GM19023 (cell line): ENCODE measurements around the gene PIGQ.

Source experiments
- ATAC-seq: cut with Tn5 transposase; IDR thresholded peaks from one replicate; pipeline ENCODE4 v1.9.1; 2021; ENCODE audit warnings: mild to moderate bottlenecking, moderate library complexity; ENCODE audit not compliant: unreplicated experiment

The PIGQ gene

DNA sequence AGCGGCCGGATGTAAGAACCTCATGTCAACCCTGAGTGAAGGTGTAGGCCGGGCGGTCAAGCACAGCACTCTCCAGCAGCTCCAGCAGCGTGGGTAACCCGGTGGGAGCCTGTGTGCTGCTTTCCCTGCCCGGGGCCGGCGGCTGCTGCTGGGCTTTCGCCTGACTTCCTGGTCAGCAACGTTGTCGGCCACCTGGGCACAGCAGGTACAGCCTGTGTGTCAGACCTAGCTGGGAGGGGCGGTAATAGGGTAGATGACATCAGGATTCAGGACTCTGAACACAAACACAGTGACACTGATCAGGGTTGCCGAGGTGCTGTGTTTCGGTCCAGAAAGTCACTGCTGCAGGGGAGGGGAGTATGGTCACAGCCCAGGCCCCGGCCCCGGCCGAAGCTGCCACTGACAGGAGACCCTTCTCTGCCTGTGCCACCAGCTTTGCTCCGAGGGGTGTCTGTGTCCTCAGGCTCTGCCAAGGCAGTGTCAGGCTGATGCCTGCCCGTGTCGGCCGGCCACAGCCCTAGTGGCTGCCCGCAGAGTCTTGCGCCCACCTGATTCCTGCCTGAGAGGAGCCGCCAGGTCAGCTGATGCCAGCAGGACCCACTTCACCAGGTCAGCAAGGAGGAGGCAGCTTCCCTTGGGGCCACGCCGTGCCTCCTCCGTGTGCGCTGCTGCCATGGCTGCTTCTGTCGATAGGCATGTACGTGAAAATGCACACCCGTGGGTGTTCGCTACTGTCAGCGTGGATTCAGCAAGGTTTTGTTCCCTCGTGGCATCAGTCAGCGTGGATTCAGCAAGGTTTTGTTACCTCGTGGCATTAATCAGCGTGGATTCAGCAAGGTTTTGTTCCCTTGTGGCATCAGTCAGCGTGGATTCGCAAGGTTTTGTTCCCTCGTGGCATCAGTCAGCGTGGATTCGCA lies 29.3 kb downstream of the PIGQ start:
- no peak for ATAC-seq

GRCh38 chr16:600781-601180 lies 31.0 kb downstream of the PIGQ start:
- ATAC-seq: no peak

DNA sequence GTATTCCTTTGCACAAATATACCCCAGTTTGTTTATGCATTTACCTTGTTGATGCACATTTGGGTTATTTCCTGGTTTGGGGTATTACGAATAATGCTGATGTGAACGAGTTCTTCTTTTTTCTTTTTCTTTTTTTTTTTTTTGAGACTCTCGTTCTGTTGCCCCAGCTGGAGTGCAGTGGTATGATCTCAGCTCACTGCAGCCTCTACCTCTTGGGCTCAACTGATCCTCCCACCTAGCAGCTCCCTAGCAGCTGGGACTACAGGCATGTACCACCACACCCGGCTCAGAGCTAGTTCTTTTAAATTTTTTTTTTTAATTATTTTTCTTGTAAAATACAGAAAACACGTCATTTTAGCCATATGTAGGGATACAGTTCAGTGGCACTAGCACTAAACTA lies 34.2 kb downstream of the PIGQ start:
- ATAC-seq: no peak

GRCh38 chr16:606656-607307 lies 37.0 kb downstream of the PIGQ start:
- ATAC-seq: no peak

DNA sequence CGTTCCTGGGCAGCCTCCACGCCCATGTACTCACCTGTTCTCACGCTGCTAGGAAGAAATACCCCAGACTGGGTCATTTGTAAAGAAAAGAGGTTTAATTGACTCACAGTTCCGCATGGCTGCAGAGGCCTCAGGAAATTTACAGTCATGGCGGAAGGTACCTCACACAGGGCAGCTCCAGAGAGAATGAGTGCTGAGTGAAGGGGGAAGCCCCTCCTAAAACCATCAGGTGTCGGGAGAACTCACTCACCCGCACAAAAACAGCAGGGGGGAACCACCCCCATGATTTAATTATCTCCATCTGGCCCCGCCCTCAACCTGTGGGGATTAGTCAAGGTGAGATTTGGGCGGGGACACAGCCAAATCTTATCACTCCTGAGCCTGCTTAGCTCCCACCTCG lies 38.3 kb downstream of the PIGQ start:
- ATAC-seq: no peak

DNA sequence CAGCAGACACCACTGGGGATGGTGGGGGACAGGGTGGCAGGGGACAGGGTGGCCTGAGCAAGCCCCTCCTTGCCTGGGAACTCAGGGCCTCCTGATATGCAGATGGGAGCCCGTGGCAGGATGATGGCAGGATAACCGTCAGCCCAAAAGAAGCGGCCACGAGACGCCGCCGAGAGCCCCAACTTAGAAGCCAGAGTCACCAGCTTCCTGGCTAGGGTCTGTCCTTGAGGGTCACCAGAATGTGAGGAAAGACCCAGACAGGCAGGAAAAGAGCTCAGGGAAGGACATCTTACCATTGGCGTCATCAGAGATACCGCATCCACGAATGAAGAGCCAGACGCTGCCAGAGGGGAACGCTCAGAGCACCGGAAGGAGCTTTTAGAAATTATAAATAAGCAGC lies 39.5 kb downstream of the PIGQ start:
- no peak for ATAC-seq

GRCh38 chr16:609984-610383 lies 40.2 kb downstream of the PIGQ start:
- no peak for ATAC-seq

GRCh38 chr16:610513-611381 lies 41.0 kb downstream of the PIGQ start:
- no peak for ATAC-seq

DNA sequence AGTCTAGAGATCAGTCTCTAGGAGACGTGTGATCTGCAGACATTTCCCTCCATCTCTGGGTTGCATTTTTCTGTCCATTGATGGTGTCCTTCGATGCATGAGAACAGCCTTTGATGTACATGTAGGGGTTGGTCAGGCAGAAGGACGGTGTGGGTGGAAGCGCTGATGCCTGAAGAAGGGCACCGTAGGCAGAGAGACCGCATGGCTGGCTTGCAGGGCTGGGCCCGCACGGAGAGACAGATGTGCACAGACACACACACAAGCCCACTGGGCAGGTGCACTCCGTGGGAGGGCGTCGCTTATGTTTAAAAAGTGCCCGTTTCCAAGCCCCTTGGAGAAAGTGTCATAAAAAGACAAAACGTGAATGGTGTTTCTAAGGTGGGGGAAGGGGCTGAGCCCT lies 45.4 kb downstream of the PIGQ start:
- ATAC-seq: no peak

DNA sequence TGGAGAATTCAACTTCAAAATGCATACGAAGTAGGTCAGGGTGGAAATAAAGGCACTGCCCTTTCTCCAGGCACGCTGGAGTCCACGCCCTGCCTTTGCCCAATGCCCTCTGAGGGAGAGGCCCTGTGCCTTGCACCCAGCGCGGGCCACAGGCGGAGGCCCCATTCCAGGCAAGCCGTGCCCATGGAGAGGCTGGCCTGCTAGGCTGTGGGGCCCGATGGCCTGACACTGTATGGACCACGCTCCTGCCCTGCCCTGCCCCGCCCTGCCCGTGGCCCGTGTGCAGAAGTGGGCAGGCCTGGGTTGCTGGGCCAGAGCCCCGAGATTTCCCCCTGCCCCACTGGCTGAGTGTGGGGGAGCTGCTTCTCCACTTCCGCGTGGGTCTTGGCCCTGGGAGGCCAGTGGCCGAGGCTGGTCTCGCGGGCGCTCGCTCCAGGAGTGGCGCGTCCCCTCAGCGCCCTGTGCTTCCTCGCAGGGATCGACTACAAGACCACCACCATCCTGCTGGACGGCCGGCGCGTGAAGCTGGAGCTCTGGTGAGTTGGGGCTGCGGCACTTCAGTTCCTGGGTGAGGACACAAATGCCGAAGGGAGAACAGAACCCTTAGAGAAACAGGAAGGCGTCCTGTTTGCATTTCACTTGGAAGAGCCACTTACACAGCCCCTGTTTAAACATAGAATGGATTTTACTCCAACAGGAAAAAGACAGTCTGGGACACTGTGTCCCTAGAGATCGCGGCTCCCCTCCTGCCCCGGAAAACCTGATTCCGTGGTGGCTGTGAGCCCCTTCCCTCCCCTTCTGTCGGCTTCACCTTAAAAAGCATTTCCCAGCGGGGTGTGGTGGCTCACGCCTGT lies 47.2 kb downstream of the PIGQ start:
- no peak for ATAC-seq

DNA sequence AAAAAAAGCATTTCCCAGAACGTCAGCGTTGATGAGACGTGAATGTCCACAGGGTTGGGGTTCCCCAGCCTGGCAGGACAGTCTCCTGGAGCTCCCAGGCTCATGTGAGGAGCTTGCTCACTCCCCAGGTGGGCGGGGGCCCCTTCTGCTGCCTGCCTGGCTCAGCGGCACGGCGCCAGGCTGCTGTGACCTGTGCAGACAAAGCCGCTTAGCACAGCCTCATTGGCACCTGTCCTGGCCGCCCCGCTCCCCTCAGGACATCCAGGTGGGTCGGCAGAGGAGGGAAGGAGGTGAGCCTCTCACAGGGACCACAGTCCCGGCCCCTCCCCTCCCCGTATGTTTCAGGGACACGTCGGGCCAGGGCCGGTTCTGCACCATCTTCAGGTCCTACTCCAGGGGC lies 48.1 kb downstream of the PIGQ start:
- ATAC-seq: no peak

DNA sequence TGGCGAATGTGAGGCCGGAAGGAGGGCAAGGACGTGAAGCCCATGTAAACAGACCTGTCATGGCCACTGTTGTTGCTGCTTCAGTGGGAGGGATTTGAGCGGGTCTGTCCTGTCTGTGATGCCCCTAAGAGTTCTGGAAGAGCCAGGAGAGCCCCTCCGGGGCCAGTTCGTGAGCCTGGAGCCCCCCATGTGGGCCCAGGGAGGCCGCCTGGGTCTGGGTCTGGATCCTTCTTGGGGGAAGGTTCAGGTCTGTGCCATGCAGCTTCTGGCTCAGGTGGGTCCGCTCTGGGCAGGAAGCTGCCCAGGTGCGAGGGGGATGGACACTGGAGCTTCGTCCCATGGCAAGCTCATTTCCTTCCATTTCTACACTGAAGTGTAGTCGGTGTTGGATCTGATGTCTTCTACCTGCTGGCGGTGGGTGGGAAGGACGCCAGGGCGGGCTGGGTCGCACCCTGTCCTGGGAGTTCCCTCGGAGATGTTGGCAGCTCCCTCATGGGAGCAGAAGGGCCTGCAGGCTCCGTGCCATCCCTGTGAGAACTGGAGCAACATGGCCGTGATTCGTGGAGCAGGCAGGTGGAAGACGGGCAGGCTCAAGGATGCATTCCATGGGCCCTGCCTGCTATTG lies 49.8 kb downstream of the PIGQ start:
- ATAC-seq: no peak

GRCh38 chr16:620700-621525 lies 51.1 kb downstream of the PIGQ start:
- no peak for ATAC-seq

- ATAC-seq: no peak
Observed at GRCh38 chr16:621526-622105, 51.8 kb downstream of the PIGQ start.

DNA sequence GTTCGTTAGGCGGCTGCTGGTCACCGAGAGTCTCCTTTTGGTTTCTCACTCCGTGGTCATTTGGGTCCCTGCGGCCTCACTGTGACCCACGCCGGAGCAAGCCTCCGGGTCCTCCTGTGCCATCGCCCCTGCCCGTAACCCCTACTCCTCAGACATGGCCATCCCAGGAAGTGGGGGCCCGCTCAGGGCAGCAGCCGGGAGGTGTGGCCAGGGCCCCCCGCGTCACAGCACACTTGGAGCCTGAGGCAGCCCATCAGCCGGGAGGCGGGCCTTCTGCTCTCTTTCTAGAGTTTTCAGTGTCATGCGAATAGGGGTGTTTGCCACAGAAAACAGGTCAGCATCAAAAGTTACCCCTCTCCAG lies 53.1 kb downstream of the PIGQ start:
- ATAC-seq: no peak

GRCh38 chr16:624526-625070 lies 54.8 kb downstream of the PIGQ start:
- no peak for ATAC-seq

DNA sequence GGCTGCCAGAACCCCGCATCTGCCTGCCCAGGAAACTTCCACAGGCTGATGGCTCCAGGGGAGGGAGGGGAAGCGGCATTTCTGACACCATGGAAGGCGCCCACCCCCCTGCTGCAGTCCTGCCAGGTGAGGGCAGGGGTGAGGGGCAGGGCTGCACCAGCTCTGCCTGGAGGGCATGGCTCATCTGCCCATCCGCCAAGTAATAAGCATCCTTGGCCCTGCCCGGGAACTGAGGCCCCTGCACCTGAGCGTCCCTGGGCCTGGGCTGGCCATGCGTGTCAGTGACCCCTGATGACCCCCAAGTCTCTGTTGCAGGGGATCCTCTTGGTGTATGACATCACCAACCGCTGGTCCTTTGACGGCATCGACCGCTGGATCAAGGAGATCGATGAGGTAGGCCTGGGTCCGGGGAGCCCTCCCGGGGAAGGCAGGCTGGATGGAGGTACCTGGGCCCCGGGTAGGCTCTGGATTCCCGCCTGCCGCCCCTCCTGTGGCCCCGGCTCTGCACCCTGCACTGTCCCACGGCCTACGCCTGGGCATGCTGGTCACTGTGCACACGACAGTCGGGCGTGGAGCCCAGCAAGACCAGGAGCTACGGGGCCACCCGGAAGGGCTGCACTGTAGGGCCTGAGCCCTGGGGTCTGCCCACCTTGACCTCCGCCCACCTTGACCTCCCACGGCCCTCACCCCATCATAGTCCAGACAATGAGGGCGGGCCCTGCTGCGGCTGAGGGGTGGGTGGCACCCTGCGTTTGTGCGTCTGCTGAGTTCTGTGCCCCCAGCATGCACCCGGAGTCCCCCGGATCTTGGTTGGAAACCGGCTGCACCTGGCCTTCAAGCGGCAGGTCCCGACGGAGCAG lies 55.6 kb downstream of the PIGQ start:
- no peak for ATAC-seq
